ENCODE results near the gene DGAT2. TPM values are rescaled to one million over a fixed set of nuclear protein-coding genes. Genes with fewer than 3 reads are reported as not detected.

The DGAT2 gene, protein sequence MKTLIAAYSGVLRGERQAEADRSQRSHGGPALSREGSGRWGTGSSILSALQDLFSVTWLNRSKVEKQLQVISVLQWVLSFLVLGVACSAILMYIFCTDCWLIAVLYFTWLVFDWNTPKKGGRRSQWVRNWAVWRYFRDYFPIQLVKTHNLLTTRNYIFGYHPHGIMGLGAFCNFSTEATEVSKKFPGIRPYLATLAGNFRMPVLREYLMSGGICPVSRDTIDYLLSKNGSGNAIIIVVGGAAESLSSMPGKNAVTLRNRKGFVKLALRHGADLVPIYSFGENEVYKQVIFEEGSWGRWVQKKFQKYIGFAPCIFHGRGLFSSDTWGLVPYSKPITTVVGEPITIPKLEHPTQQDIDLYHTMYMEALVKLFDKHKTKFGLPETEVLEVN
- 11.6 TPM for polyA plus RNA-seq (2012; ENCODE audit: missing spikeins)

DNA sequence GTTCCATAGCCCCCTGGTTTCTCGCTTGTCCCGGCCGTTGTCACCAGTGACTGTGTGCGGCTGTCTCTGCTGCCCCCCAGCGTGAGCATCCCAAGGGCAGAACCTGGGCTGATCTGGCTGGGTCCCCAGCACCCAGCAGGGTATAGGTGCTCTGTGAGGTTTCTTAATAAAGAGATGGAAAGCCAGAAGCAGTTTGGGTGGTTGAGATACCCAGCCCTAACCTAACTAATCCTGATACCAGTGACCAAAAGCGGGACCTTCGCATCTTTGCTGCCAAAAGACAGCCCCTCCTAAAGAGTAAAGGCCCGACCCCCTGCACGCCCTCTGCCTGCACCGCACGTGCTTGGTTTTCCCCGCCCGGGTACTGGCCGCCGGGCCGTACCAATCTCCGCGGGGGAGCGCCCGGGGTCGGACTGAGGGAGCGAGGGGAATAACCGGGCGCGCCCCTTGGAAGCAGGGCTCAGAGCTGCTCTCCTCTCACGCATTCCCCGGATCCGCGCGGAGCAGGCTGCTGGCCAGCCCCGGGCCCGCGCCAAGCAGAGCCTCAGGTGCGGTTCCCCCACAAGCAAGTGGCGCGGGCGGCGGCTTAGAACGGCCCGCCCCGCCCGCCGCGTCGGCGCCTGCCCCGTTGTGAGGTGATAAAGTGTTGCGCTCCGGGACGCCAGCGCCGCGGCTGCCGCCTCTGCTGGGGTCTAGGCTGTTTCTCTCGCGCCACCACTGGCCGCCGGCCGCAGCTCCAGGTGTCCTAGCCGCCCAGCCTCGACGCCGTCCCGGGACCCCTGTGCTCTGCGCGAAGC, at the start of gene DGAT2:
TSS of gene DGAT2 (plus strand) at position 667 of the 797 bp plus-strand sequence. CDS start 214 bp downstream, outside the sequence.
- FAIRE-seq (peak; percentile 85), DNase-seq (ENCODE audit: insufficient read length) (peak; percentile 83)
- TF ChIP-seq POLR2A (IDR thresholded peaks at IDR 0.05; ENCODE audit: low read depth, low read length) (peak; percentile 79), TAF1 (IDR thresholded peaks at IDR 0.05; ENCODE audit: borderline replicate concordance, low read depth, low read length) (peak; percentile 36; the same call in 1 of the 2 replicates), POLR2AphosphoS5 (IDR thresholded peaks at IDR 0.05; ENCODE audit: low read depth, low read length) (peak; percentile 68)

DNA sequence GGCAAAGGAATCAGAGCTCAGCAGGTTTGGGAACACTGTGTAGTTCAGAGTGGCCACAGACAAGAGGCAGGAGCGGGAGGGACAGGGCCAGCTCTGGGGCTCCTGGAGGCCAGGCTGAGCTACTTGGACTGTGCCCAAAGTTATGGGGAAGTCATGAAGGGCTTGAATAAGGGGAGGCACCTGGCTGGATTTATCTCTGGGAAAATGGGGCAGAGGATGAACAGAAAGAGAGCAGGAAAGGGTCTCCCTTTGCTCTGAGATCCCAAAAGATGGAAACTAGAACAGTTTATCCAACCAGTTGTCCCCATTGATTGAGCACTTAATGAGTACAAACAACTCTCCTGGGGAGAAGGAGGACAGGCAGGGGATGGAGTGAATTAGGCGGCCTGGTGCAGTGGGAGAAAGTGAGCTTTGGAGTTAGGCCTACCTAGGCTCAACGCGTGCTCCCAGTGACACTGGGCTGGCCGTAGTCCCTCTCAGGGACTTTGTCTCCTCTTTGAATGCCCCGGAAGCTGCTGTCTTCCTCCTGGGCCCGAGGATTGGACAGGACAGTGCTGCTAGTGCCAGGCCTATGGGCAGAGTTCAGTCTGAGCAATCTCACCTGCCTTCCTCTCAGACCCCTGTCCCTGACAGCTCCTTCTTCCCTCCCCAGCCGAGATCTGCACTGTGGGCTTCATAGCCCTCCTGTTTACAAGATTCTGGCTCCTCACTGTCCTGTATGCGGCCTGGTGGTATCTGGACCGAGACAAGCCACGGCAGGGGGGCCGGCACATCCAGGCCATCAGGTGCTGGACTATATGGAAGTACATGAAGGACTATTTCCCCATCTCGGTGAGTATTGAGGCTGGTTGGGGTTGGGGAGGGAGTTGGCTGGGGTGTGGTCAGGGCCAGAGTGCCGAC, 49.0 kb upstream of the DGAT2 start:
- DNase-seq (ENCODE audit: insufficient read length) (no peak), FAIRE-seq (no peak)
- TF ChIP-seq TAF1 (IDR thresholded peaks at IDR 0.05; ENCODE audit: borderline replicate concordance, low read depth, low read length) (no peak), POLR2AphosphoS5 (IDR thresholded peaks at IDR 0.05; ENCODE audit: low read depth, low read length) (no peak), POLR2A (IDR thresholded peaks at IDR 0.05; ENCODE audit: low read depth, low read length) (no peak)

DNA sequence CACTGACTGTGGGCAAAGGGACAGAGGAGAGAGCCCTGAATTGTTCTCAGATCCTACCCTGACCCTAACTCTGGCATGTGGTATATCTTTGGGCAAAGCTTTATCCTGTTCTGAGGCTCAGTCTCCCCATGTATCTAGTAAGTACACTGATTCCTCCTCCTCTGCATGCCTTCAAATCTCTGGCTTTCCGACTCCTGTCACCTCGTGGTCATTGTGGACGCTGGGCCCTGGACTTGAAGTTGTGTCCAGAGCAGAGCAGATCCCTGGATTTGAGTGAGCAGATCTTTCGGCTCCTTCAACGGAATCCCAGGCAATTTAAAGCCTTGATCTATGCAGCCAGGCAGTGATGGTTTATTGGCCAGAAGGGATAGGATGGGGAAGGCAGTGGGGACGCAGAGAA, 47.9 kb upstream of the DGAT2 start:
- TF ChIP-seq TAF1 (IDR thresholded peaks at IDR 0.05; ENCODE audit: borderline replicate concordance, low read depth, low read length) = no peak
- no peak for TF ChIP-seq POLR2AphosphoS5 (IDR thresholded peaks at IDR 0.05; ENCODE audit: low read depth, low read length)
- no peak for TF ChIP-seq POLR2A (IDR thresholded peaks at IDR 0.05; ENCODE audit: low read depth, low read length)
- FAIRE-seq (no peak), DNase-seq (ENCODE audit: insufficient read length) (no peak)

DNA sequence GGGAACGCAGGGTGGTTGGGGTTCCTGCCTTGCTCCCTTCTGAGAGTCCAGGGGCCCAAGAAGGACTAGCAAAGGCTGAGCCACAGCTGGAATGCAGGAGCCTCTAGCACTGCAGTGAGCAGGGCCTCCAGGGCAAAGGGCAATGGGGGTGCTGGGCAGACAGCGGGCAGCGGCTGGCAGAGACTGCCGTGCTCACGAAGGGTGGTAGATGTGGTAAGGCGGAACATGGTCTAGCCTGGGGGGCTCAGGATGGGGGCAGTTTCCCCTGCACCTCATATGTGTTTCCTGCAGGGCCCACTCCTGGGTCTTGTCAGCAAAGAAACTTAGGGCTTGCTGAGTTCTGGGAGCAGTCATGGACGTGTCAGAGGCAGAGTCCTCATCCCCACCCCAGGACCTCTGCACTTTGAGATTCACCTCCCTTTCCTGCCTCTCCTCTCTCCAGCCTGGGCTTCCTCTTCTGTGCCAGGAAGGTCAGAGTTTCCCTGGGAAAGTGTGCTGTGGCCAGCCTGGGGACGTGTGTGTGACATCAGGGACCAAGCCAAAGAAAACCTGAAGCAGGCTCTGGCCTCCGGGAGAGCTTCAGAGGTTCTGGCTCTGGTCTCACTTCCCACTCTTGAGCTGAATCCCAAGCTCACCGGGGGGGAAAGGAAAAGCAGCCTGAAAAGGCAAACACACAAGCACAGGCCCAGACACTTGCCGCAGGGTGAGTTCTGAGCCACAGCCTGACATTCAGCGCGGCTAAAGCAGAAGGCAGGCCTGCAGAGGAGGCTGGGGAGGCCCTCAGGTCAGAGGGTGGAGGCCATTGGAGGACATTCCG, 46.5 kb upstream of the DGAT2 start:
- DNase-seq (ENCODE audit: insufficient read length) = no peak
- no peak for TF ChIP-seq POLR2AphosphoS5 (IDR thresholded peaks at IDR 0.05; ENCODE audit: low read depth, low read length)
- TF ChIP-seq POLR2A (IDR thresholded peaks at IDR 0.05; ENCODE audit: low read depth, low read length) = no peak
- no peak for TF ChIP-seq TAF1 (IDR thresholded peaks at IDR 0.05; ENCODE audit: borderline replicate concordance, low read depth, low read length)
- no peak for FAIRE-seq

DNA sequence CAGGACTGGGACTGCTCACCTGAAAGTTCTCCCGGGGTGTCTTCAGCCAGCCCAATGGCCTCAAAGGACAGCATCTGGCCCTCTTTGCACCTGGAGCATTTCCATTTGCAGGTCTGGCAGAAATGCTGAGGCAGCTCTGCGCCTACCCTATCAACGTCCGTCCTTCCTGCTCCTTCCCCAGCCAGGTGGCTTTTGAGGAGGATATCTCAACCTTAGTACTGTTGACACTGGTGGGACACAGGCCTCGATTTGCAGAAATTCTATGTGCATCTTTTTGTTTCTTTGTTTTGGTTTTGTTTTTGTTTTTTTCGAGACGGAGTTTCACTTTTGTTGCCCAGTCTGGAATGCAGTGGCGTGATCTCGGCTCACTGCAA, 45.9 kb upstream of the DGAT2 start:
- DNase-seq (ENCODE audit: insufficient read length) (no peak), FAIRE-seq (no peak)
- TF ChIP-seq POLR2AphosphoS5 (IDR thresholded peaks at IDR 0.05; ENCODE audit: low read depth, low read length) (no peak), TAF1 (IDR thresholded peaks at IDR 0.05; ENCODE audit: borderline replicate concordance, low read depth, low read length) (no peak), POLR2A (IDR thresholded peaks at IDR 0.05; ENCODE audit: low read depth, low read length) (no peak)

DNA sequence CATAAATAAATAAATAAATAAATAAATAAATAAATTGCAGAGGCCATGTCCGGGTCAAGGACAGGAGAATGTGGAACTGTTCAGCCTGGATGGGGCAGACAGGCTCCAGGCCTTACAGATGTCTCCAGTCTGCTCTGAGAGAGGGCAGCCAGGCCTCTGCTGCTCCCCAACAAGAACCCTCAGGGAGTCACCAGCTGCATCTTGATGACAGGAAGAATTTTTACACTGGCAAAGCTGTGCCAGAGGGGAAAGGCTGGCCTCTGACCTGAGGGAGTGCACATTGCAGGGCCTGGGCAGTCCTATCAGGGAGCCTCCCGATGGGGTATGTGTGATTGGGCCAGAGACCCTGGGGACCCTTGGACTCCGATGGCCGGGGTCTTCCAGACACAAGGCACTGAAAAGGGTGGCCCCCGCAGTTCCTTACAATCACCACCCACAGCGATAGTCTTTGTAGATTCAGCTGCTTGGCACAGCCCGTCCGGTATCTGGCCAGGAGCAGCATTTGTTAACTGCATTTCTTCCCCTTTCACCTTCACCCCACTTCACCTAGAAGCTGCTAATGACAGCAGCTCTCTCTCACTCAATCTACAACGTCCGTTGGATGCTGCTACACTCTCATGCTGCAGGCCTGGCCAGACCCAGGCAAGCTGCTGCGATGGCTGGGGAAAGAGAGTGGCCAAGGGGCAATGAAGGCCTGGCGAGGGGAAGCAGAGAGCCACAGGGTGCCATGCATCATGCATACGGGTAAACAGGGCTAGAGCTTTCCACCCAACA, 42.8 kb upstream of the DGAT2 start:
- DNase-seq (ENCODE audit: insufficient read length) = no peak
- TF ChIP-seq TAF1 (IDR thresholded peaks at IDR 0.05; ENCODE audit: borderline replicate concordance, low read depth, low read length) (no peak), POLR2AphosphoS5 (IDR thresholded peaks at IDR 0.05; ENCODE audit: low read depth, low read length) (no peak), POLR2A (IDR thresholded peaks at IDR 0.05; ENCODE audit: low read depth, low read length) (no peak)
- FAIRE-seq = no peak

- no peak for FAIRE-seq
- no peak for DNase-seq (ENCODE audit: insufficient read length)
Observed at GRCh38 chr11:75728992-75729391, 39.6 kb upstream of the DGAT2 start.

DNA sequence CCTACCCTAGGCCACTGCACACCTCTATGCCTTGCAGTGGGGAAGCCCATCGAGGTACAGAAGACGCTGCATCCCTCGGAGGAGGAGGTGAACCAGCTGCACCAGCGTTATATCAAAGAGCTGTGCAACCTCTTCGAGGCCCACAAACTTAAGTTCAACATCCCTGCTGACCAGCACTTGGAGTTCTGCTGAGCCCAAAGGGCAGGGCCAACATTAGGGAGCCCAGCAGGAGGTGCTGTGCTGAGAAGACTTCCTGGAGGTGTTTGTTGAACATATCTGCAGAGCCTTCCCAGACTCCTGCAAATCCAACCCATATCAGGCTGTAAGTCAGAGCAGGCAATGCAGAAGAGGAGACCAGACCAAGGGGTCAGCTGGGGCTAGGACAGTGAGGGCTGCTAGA, 37.5 kb upstream of the DGAT2 start:
- no peak for FAIRE-seq
- DNase-seq (ENCODE audit: insufficient read length) = no peak
- TF ChIP-seq POLR2A (IDR thresholded peaks at IDR 0.05; ENCODE audit: low read depth, low read length) (no peak), TAF1 (IDR thresholded peaks at IDR 0.05; ENCODE audit: borderline replicate concordance, low read depth, low read length) (no peak), POLR2AphosphoS5 (IDR thresholded peaks at IDR 0.05; ENCODE audit: low read depth, low read length) (no peak)

More at GRCh38 chr11:75728992-75729391, 39.6 kb upstream of the DGAT2 start:
- TF ChIP-seq POLR2A (IDR thresholded peaks at IDR 0.05; ENCODE audit: low read depth, low read length) = no peak
- no peak for TF ChIP-seq POLR2AphosphoS5 (IDR thresholded peaks at IDR 0.05; ENCODE audit: low read depth, low read length)
- no peak for TF ChIP-seq TAF1 (IDR thresholded peaks at IDR 0.05; ENCODE audit: borderline replicate concordance, low read depth, low read length)

DNA sequence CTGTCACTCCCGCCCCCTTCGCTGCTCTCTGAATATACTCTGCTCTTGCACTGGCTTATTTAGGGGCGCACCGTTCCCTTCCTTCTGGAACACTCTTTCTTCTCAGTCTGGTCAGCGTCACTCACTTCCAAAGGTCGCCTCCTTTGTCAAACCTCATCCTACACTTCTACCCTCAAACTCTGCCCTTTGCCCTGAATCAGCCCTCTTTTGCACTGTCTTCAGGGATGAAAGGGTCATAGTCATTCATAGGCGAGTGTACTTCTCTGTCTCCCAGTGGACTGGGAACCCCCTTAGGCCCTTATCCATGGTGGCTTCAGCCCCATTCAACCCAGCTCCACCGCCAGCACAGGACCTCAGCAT, 35.5 kb upstream of the DGAT2 start:
- TF ChIP-seq POLR2A (IDR thresholded peaks at IDR 0.05; ENCODE audit: low read depth, low read length) = no peak
- no peak for TF ChIP-seq TAF1 (IDR thresholded peaks at IDR 0.05; ENCODE audit: borderline replicate concordance, low read depth, low read length)
- DNase-seq (ENCODE audit: insufficient read length) (no peak), FAIRE-seq (no peak)
